Measurements from ENCODE around the gene LRIG2.
"Not testable (repeated sequence)": the region's sequence is repeated elsewhere in the genome, so short reads cannot be mapped to it uniquely, and the experiment has no call there.

LRIG2 gene

DNA sequence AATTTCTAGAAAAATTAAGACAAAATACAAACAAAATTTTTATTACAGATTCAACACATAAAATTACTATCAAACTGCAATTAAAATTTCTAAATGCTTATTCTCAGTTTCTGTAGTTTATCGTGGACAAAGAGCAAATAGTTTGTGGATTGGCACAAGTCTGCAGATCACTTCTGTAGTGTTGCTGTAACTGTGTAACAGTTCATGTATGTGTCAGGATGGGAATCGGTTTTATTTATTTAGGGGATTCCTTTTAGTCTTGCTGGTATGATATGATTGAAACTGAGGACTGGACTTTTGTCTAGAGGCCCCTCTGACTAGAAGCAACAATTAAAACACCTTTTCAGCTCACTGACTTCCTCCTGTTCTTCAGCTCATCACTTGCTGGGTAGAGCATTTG, 60.8 kb downstream of the LRIG2 start:
- FAIRE-seq, result no peak

DNA sequence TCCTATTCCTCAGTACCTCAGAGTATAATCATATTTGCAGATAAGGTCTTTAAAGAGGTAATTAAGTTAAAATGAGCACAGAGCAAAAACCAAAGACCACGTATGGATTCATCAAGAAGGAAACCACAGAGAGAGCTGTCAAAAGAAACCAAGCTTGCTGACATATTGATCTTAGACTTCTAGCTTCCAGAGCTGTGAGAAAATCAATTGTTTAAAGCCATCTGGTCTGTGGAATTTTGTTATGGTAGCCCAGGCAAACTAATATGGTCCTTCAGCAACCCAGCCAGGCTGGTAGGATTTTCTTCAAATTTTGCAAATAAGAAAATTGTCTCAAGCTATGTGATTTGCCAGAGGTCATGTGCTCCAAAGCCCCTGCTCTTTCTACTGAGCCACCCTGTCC, 62.5 kb downstream of the LRIG2 start:
- no peak for FAIRE-seq

DNA sequence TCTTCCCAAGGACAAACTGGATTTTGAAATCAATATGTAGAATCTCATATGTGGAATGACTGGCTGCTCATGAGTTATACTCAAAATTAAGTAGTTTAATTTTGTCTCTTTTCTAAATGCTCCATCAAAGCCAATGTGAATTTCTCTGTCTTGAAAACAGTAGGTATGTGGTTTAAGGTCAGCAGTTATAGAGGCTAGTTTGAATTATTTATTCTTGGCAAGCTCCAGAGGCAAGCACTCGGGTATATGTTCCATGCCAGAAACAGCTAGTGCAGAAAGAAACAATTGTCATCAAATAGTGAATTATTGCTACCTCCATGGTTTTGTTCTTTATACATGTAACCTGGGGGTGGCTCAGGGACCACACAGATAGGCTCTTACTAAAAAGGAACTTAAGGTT, 63.5 kb downstream of the LRIG2 start:
- FAIRE-seq, result no peak

DNA sequence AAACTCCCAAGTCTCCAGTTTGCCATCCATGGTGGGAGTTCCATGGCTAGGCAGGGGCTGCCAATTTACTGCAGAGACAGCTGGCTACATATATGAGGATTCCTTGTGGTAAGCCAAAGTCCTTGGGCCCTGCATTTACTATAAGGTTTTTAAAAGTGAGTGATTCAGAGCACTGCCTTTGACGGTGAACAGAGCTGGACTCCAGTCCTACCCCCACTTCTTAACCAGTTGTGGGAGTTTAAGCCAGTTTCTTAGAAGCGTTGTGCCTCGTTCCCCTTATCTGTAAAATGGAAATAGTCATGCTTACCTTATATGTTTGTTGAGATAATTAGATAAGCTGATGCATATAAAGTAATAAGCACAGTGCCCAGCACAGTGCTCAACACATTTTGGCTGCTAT, 64.6 kb downstream of the LRIG2 start:
- no peak for FAIRE-seq

GRCh38 chr1:113138778-113139177, 65.8 kb downstream of the LRIG2 start:
- no peak for FAIRE-seq

- no peak for FAIRE-seq
Measured at GRCh38 chr1:113140176-113140575, 67.2 kb downstream of the LRIG2 start.

DNA sequence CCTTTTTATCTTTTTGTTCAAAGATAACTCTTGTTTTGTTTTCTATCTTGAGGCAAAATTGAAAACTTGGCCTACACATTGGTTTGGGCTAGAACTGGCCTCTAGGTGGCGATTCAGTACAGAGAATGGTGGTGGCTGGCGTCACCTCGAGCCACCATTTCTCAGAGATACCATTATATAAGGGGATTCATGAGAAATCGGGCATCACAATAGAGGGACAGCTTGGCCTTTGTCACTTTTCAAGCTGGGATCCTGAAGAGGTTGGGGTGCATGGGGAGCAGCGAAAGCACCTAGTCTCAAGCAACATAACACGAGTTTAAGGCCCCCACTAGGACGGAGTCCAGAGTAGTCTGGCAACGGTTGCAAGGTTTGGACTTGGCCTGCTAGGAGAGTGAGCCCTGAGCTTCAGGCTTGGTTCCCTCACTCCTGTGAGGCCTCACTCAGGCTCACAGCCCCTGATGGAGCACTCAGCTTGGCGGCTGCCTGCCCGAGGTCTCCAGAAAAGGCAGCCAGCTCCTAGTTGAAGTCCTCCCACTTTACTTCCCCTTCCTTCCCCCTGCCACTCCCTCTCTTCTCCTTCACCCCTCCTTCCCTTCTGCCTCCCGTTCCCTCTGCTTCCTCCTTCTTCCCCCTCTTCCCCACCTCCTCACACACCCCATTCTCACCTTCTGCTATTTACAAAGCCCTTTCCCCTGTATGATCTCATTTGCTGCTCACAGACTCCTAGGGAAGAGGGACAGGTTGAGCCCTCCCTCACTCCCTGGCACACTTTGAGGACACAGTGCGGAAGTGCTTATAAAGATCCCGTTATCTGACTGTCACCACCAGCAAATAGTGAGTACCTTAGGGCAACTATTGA, 67.8 kb downstream of the LRIG2 start:
- FAIRE-seq, result peak; percentile 71

DNA sequence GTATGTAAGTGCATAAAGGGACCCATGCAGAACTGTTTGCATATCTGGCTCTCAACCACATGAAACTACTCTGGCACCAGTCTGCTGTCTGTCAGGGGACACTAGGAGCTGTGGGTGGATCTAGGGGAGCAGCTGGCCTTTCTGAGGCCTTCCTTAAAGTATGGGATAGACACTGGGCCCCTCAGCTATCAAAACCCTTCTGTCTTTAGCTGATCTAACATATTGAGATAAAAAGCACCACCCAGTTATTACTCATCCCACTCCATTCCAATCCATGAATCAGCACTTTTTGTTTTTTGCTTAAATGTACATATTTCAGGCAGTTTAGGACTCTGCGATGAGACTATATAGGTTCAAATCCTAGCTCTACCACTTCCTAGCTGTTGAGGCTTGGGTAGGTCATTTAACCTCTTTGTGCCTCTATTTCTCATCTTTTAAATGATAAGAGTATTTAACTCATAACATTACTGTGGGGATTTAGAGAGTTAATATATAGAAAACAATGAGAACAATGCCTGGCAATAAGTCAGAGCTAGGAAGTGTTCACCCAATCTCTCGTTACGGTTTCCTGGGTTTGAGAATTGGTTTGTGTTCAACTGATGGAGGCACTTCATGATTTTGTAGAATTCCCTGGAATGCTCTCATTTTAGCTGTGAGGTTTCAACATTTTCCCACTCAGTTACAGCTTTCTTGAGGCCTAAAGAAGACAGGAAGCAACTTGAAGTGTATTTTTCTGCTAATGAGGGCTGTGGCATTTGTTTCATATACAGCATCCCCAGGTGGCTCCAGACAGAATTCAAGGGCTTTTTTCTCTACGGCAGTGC, 68.9 kb downstream of the LRIG2 start:
- no peak for FAIRE-seq

DNA sequence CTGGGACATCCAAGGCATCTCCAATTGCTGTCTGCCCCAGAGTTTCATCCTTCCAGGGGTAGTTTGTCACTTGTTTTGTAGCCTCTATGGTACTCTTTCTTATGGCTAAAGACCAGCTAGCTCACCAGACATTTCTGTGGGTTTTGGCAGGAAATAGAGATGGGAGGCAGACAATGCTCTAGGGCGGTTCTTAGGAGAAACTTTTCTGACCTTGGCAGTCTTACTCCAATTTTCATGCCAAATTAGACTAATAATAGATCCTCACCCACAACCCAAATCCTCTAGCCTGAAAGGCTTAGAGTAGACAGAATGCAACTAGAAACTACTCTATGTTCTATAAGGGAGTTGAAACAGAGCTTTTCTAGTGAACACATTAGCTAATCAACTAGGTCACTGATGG, 69.8 kb downstream of the LRIG2 start:
- no peak for FAIRE-seq

GRCh38 chr1:113146242-113147072, 73.5 kb downstream of the LRIG2 start:
- FAIRE-seq, result no peak

DNA sequence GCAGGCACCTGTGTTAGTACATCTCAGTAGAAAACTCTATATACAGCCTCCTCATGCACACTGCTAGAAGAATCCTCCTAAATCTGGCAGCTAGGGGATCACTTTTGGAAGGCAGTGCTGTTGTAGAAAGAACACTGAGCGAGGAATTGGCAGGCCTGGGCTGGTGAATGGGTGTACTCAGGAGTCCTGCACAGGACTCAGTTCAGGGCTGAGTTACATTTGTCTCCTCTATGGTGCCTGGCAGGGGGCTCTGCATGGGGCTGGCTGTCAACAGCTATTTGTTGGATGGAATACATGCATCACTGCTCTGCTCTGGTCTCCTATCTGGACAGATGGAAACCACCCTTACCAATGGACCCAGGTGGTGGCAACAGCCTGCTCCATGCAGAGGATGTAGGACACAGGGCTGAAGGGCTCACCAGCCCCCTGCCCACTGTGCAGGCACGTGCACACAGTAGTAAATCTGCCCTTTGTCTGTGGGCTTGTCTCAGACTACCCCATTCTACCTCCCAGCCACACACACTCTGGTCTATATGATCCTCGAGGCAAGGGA, 74.2 kb downstream of the LRIG2 start:
- no peak for FAIRE-seq

DNA sequence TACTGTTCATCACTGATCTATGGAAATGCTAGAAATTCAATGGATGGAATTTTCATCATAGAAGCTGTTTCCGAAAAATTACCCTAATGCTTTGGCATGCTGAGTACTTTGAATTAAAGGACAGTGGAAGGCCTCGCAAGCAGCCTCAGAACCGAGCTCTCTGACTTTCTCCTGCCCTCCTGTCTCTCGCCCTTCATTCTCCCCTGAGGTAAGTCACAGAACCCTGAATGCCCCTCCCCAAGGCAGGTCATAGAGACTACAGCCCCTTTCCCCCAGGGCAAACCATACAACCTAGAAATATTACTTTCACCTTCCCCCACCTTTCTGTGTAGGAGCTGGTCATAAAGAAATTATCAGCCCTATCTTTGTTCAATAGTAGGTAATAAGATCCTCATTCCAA, 74.8 kb downstream of the LRIG2 start:
- FAIRE-seq, result no peak

DNA sequence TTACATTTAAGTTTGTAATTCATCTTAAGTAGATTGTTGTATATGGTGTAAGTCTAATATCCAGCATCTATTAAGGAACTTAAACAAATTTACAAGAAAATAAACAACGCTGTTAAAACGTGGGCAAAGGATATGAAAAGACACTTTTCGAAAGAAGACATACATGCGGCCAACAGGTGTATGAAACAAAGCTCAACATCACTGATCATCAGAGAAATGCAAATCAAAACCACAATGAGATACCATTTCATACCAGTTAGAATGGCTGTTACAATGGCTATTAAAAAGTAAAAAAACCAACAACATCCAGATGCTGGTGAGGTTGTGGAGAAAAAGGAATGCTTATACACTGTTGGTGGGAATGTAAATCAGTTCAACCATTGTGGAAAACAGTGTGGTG, 77.5 kb downstream of the LRIG2 start:
- FAIRE-seq, result not testable (repeated sequence)

DNA sequence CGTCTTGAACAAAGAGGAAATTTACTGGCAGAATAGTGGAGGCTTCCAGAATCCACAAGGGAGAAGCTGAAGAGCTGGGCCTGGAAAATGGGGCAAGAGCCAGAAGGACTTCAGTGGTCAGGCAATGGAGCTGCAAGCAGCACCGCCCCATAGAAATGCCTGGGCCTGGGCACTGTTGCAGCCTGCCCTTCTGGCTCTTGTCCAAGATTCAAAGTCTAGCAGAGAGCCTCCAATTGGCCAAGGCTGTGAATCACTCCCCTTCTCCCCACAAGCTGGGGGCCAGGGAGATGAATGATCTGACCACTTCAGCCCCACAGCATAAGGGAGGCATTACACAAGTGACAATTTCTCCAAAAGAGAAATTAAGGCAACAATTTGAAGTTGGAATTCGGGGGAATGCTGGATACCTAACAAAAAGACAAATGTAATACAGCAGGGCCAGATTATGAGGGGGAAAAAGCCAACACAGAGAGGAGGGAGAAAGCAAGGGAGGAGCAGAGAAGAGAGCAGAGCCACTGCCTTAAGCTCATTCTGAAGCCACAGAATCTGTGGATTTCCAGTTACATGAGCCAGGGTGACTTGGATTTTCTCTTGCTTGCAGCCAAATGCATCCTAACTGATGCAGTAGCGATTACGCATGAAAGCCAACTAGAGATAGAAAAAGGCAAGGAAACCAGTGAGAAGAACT, 80.3 kb downstream of the LRIG2 start:
- FAIRE-seq, result no peak

- no peak for FAIRE-seq
Measured at GRCh38 chr1:113156368-113156767, 83.4 kb downstream of the LRIG2 start.

DNA sequence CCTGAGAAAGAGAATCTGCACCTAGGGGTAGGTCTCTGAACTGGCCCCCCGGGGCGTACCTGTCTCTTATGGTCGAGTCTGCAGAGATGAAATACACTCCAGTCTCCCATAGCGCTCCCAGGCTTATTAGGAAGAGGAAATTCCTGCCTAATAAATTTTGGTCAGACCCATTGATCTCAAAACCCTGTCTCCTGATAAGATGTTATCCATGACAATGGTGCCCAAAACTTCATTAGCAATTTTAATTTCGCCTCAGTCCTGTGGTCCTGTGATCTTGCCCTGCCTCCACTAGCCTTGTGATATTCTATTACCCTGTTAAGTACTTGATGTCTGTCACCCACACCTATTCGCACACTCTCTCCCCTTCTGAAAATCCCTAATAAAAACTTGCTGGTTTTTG, 85.7 kb downstream of the LRIG2 start:
- FAIRE-seq, result not testable (repeated sequence)

GRCh38 chr1:113166473-113166872, 93.5 kb downstream of the LRIG2 start:
- FAIRE-seq, result no peak

DNA sequence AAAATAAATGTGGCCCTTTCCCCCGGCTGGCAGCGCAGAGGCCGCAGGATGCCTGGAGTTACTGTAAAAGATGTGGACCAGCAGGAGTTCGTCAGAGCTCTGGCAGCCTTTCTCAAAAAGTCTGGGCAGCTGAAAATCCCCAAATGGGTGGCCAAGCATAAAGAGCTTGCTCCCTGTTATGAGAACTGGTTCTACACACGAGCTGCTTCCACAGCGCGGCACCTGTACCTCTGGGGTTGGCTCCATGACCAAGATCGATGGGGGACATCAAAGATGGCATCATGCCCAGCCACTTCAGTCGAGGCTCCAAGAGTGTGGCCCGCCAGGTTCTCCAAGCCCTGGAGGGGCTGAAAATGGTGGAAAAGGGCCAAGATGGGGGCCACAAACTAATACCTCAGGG, 95.9 kb downstream of the LRIG2 start:
- no peak for FAIRE-seq

GRCh38 chr1:113169591-113169990, 96.6 kb downstream of the LRIG2 start:
- no peak for FAIRE-seq

- no peak for FAIRE-seq
Measured at GRCh38 chr1:113170519-113170918, 97.5 kb downstream of the LRIG2 start.

DNA sequence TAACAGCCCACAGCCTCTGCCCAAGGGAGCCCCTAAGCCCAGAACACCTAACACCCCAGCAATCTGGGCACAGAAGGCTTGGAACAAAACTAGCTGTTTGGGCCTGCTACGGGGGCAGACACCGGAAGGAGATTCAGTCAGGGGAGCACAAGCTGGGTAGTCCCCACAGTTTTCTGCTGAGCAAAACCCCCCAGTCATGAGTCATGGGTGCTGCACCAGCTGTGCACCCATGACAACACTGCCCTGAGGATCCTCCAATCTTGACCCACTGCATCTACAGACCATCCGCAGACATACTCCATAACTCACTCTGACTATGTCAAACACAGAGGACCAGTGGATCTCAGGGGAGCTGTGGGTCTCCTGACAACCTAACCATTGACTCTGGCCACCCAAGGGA, 105.1 kb downstream of the LRIG2 start:
- FAIRE-seq, result no peak

DNA sequence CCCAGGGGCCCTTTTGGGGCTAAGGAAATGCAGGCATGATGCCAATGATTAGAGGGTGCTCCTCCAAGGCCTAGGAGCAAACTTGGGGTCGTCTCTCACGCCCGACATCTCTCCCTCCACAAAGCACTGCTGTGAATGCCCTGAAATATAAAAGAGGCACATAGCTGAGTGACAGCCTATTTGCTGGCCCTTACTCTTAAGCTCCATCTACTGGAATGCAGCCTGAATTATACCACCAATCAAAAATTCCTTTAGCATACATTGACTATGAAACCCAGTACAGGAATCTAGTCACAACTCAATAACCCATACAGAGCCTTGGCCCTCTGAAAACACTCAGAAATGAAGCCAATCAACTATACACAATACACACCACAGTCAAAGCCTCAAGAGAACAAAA, 105.5 kb downstream of the LRIG2 start:
- FAIRE-seq, result no peak
